ENCODE measurements around the gene ADARB1.

- TF ChIP-seq POLR2A (IDR thresholded peaks at IDR 0.05; ENCODE audit: low read depth, low read length) (no peak), POLR2AphosphoS5 (IDR thresholded peaks at IDR 0.05; ENCODE audit: low read depth, low read length) (no peak)
Measured at GRCh38 chr21:45264146-45264911, 189.9 kb downstream of the ADARB1 start.

All from GM12892 (cell line).